Left colon (tissue), 2 donors: ENCODE measurements around the gene TDRD9. TPM values are rescaled to one million over a fixed set of nuclear protein-coding genes. Genes with fewer than 3 reads are reported as not detected.
"Not testable (repeated sequence)": the region's sequence is repeated elsewhere in the genome, so short reads cannot be mapped to it uniquely, and the experiment has no call there.

Source experiments
- ATAC-seq: fragments of 200-7000 bp; cut with Tn5 transposase; one replicate; pipeline ENCODE4 v1.9.1; 2020; ENCODE audit warnings: mild to moderate bottlenecking, moderate library complexity
- DNase-seq, 2 donors: peaks; one replicate each; pipeline ENCODE4 v3.0.0-alpha.2; 2020
- intact Hi-C, 2 donors: fragments of 100-400 bp; cut with DNase I in 1 of 2; cut with micrococcal nuclease in 1 of 2; formaldehyde crosslinking; loops; one replicate each; pipeline versions ENCODE4 v1.11.2 to v1.14.0; 2022; cut with DNase I, micrococcal nuclease
- long read RNA-seq: library from polyadenylated mRNA; unstranded; transcript quantifications from one replicate; pipeline ENCODE4 v2.0.0, GENCODE V29; 2021
- total RNA-seq, 2 donors: library from RNA; stranded (reverse); fragmentation: NEBNext Ultra II Directional; extraction: Animal tissue kit (Norgen Biotek cat#: 25700); gene quantifications; one replicate each; pipeline ENCODE4 v1.2.1, GENCODE V29; 2021
- donor health status: DM: no; HTN: no; CAD: no.
- donor health status: DM: yes; HTN: yes; CAD: no.

The TDRD9 gene, protein sequence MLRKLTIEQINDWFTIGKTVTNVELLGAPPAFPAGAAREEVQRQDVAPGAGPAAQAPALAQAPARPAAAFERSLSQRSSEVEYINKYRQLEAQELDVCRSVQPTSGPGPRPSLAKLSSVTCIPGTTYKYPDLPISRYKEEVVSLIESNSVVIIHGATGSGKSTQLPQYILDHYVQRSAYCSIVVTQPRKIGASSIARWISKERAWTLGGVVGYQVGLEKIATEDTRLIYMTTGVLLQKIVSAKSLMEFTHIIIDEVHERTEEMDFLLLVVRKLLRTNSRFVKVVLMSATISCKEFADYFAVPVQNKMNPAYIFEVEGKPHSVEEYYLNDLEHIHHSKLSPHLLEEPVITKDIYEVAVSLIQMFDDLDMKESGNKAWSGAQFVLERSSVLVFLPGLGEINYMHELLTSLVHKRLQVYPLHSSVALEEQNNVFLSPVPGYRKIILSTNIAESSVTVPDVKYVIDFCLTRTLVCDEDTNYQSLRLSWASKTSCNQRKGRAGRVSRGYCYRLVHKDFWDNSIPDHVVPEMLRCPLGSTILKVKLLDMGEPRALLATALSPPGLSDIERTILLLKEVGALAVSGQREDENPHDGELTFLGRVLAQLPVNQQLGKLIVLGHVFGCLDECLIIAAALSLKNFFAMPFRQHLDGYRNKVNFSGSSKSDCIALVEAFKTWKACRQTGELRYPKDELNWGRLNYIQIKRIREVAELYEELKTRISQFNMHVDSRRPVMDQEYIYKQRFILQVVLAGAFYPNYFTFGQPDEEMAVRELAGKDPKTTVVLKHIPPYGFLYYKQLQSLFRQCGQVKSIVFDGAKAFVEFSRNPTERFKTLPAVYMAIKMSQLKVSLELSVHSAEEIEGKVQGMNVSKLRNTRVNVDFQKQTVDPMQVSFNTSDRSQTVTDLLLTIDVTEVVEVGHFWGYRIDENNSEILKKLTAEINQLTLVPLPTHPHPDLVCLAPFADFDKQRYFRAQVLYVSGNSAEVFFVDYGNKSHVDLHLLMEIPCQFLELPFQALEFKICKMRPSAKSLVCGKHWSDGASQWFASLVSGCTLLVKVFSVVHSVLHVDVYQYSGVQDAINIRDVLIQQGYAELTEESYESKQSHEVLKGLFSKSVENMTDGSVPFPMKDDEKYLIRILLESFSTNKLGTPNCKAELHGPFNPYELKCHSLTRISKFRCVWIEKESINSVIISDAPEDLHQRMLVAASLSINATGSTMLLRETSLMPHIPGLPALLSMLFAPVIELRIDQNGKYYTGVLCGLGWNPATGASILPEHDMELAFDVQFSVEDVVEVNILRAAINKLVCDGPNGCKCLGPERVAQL (N-terminal part only)
- under 1 TPM; 0.22 to 0.24 TPM for total RNA-seq
- long read RNA-seq, full-length matches to known transcripts, result 1 of 1 reads
- long read RNA-seq, partial matches to known transcripts, result 0 of 1 reads
- long read RNA-seq, other reads (novel, unspliced or antisense), result 0 of 1 reads

DNA sequence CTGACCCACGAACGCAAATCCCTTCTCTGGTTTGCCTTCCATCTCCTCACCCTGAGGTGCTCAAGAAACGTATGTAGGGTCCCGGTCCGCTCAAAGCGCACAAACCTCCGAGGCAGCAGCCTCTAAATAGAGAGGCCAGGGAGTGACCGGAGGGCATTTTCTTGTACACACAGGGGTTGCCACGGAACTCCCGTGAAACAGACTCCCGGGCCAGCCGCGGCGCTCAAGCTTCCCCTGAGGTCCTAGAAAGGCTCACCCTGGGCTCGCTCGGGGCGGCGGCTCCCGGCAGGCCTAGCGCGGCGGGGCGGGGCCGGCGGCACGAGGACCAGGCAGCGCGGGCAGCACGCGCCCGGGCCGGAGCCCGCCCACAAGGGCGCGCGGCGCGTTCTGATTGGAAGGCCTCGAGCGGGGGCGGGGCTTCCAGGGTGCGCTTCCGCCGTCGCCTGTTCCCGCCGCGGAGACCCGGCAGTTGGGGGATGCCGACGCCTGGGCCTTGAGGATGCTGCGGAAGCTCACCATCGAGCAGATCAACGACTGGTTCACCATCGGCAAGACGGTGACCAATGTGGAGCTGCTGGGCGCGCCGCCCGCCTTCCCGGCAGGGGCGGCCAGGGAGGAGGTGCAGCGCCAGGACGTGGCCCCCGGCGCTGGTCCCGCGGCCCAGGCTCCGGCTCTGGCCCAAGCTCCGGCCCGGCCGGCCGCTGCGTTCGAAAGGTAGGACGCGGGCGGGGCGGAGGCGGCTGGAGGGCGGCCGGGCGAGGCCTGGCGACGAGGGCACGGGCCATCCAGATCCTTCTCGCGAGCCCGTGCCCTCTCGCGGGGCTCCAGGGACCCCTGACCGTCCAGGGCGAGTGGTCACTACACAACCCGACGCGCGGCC is at the start of gene TDRD9:
TDRD9 (plus strand) TSS at position 446 of the 880 bp plus-strand sequence; CDS start at position 500, 54 bp downstream.
- DNase-seq (no peak), ATAC-seq (no peak)
- intact Hi-C loops, result no loop called here

DNA sequence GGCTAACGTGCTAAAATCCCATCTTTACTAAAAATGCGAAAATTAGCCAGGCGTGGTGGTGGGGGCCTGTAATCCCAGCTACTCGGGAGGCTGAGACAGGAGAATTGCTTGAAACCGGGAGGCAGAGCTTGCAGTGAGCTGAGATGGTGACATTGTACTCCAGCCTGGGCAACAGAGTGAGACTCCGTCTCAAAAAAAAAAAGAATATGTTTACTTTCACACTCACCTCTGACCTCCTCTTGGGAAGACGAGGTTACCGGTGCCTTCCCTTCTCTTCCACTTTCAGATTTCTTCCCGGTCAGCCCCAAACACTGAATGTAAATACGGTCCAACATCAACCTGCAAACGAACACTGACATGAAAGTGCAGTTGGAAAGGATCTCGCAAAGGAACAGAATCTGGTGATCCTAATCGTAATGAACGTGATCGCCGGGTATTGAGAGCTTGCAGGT is 49.1 kb upstream of the TDRD9 start:
- intact Hi-C loops, result no loop called here
- peak; percentile 36 for ATAC-seq
- no peak for DNase-seq

DNA sequence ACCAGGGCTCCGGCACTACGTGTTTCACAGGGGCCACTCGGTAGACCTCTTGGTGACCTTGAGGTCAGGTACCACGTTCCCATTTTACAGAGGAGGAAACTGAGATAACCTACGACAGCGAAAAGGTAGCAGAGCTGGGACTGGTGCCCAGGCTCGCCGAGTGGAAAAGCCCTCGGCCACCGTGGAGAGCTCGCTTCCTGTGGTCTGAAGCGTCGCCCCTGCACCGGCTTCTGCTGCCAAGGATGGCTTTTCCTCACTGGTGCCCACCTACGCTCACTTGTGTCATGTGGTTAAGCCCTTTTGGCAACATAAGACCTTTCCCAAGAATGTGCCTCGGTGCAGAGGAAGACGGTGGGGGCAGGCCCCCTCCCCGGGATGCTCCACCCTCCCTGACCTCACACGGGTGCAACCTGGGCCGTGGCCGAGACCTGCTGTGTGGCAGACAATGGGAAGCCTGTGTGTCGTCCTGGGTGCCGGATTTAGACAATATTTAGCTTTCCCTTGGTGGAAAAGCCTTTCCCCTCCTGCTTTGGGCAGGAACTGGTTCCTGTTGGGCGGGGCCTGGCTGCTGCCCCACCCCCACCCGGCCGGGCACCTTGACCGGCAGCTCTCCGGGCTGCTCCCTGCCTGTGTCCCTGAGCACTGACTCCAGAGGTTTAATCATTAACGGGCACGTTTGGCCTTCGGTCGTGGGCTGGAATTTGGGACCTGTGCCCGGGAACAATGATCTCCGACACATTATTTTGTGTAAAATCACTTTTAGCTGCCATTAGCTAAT is 48.5 kb upstream of the TDRD9 start:
- ATAC-seq (peak; percentile 89), DNase-seq (peak; percentile 81 to 86)
- intact Hi-C loops, result no loop called here

DNA sequence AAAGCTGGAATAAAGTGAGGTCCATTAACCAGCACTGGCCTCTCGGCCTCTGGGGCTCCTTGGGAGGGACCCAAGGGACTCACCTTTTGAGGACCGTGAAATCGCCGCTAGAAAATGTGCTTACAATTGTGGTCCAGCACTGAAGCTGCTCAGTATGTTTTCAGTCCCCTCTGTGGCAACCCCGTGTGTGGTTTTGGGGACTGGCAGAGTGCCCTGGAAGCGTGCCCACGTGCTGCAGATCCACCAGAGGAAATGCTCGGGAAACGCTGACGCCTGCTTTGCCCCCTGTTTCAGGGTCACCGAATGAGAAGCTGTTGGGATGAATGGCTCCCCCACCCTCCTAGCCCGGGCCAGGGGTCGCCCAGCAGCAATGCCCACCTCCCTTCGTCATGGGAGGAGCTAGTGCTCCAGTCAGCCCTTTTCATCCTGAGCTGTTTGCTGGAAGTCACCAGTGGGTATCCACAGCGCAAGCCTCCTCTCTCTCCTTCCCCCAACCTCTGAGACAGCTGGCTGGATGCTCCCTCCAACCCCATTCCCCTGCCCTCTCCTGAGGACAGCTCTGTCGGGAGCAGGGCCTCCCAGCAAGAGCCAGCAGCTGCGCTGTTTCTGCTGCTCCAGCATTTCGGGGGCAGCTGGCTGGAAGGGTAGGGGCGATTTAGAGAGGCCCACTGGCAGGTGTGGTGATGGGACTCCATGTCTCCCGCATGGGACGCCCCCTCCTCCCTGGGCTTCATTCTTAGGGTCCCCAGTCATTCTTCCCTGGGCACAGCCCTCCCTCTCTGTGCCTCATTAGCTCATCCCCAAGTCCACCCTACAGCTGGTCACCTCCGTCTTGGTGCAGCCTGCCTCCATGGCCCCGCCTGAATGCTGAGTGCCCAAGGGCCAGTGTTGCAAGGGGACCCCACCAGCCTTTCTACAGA is 47.6 kb upstream of the TDRD9 start:
- peak; percentile 72 for DNase-seq
- peak; percentile 20 for ATAC-seq
- intact Hi-C loops, result no loop called here

DNA sequence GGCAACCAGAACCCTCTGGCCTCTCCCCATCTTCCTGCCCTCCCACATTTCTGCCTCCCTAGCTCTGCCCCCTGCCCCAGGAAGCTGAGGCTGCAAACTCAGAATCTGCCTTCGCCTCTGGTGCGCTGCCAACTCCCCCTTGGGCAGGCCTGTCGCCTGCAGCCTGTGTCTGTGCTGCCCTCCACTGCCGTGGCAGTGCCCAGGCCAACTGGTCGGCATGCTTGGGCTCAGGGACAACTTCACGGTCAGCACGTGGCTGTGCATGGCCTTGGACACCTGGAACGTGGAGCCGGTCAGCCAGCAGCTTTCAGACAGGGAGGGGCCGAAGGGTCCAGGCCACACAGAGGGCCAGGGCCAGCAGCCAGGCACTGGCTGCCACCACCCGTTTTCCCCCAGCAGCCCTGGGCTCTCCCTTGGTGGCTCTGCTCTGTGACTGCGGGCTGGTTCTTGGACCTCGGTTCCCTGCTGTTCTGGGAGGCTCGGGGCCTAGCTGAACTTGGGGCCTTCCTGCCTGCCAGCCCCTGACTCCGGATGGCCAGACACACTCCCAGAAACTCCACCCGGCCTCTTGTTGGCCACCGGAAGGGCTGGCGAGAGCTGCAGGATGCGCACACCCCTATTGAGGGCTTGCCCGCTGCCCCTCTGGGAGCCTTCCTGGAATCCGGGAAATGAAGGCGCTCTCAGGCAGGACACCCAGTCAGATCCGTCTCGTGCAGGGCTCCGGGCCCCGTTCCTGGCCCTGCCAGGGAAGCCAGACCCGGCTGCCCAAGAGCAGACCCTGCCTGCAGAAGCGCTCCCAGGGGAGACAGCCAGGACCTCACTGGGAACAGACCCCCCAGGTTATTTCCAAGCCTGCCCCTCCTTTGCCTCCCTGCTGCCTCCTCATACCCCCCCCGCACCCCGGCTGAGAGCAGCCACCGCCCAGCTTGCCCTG is 46.7 kb upstream of the TDRD9 start:
- DNase-seq (no peak), ATAC-seq (no peak)
- intact Hi-C loops, result no loop called here

DNA sequence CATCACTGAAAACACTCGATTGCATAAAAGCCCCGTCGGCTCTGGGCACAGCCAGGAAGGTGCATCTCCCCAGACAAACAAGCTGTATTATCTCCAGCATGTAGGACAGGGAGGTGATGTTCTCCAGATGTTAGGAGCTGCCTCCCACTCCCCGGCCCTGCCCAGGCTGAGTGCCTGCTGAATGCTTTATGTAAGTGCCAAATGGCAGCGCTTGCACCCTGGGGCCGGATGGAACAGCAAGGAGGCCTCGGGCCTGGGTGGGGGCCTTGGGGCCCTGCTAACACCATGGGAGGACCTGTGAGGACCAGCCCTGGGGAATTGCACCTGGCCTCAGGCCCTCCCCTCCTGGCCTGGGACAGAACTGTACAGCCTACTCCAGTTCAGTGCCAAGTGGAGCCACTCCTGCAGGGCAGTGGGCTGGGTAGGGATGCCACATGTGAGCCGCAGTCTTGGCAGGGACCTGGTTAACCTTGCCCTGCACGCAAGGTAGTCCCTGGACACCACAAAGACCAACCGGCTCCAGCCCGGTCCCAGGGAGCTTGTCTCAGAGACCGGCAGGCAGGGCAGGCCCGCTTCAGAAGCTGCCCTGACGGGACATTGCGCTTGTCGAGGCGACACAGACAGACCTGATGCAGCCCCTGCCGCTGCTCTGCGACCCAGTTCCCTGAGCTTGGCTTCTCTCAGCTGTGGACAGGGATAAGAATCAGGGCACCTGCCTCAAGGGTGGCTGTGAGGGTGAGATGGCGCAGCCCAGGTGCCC is 45.6 kb upstream of the TDRD9 start:
- DNase-seq (peak in 1 of 2 donors; percentile 41), ATAC-seq (no peak)
- intact Hi-C loops, result no loop called here

DNA sequence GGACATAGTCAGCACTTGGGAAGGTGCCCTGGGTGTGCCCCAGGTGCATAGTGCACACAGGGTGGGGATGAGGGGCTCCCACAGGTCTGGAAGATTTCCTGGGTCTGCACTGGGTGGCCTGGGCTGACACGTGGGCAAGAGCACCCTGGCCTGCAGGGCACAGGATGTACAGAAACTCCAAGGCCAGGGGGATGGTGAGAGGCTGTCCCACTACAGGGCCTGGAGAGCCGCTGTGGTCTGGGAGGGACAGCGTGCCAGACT is 45.1 kb upstream of the TDRD9 start:
- peak; percentile 7 for ATAC-seq
- peak in 1 of 2 donors; percentile 34 for DNase-seq
- intact Hi-C loops, result no loop called here

DNA sequence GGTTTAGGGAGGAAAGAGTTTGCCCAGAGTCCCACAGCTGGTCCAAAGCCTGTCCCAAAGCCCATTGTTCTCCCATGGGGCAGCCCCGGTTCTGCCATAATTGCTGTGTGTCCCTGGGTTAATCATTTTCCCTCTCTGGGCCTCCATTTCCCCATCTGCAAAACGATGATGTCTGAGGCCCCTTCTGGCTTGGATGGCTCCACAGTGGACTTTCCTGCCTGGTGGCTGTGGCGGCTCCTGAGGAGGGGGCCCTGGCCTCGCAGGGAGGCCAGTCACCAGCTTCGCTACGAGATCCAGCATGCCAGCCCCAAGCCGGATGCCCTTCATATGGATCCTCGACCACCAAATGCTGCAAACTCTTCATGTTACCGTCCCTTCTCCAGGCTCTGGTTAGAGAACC is 43.4 kb upstream of the TDRD9 start:
- intact Hi-C loops, result no loop called here
- ATAC-seq, result no peak
- no peak for DNase-seq

DNA sequence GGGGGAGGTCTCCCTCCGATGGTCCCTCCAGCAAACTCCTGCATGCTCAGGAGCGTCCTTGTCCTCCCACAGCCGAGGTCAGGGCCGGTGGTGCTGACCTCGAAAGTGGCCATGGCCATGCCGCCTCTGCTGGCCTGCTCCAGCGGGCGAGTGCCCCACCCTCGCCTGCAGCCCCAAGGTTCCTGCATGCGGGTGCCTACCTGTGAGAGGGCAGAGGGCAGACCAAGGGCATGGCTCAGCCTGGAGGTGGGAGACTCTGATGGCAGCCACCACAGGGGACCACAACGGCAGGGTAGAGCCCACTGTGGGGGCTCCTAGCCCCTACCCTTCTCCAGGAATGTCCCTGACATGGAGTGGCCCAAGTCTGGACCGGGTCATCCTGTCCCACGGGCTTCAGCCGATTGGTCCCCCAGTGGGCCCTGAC is 42.7 kb upstream of the TDRD9 start:
- no peak for DNase-seq
- ATAC-seq, result no peak
- intact Hi-C loops, result no loop called here

DNA sequence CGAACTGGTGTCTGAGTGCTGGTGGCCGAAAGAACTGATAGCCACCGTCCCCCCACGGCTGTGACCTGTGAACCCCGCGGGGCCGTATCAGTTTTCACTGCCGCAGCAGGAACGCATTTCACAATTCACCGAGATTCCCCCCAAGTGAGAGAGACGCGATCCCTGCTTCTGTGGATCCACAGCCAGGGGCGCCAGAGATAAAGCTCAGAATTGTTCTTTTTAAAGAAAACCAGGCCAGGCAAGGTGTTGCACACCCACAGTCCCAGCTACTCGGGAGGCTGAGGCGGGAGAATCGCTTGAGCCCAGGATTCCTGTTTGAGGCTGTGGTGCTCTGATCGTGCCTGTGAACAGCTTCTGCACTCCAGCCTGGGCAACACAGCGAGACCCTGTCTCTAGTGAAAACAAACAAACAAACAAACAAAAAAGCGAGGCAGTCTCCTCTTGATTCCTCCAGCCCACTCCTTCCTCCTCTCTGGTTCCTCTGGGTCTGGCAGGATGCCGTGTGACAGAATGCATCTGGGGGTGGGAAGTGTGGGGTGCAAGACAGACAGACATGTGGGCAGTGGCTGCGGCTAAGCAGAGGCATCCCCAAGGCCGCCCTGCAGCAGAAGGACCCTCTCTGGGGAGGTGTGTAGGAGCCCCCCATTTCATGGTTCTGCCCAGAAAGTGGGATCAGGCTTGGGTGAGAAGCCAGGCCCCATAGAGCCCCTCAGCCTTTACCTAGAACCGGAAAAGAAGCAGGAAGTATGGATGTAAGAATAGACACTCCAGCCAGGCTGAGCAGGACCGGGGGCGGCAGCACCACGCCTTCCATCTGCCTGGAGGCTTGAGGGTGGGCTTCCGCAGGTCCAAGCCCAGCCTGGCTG is 41.7 kb upstream of the TDRD9 start:
- intact Hi-C loops, result no loop called here
- DNase-seq (no peak), ATAC-seq (no peak)

DNA sequence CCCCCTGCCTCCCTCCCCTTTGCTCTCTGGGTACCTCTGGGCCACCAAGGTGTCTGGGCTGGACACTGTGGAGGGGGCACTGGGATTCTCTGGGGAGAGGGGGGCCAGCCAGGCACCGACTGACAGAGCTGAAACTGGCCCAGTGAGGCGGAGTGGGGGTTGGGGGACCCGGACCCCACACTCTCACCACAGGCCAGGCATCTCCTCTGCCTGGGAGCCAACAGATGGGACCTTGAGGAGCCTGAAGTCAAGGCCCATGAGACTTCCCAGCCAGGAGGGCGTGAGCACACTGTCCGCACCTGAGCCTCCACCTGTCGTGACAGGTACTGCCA is 41.1 kb upstream of the TDRD9 start:
- intact Hi-C loops, result no loop called here
- ATAC-seq, result no peak
- DNase-seq, result no peak

DNA sequence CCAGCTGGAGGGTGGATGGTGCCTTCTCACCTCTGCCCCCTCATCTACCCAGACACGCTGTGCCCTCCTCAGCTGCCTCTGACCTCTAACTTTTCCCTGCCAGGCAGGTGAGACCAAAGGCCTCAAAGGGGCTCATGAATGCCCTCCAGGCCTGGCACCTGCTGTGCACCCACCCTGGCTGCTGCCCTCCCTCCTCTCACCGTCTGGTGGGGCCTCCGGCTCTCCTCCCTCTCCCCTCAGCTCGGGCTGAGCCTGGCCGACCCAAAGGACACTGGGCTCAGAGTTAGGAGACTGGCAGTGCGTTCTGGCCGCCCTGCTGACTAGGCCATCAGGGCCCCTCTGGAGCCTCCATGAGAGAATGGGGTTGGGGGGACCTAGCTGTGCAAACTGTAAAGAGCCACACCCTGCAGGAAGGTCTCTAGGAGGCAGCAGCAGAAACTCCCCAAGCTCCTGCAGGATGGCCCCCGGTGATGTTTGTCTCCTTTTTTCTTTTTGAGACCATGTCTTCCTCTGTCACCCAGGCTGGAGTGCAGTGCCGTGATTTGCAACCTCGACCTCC is 40.6 kb upstream of the TDRD9 start:
- no peak for ATAC-seq

DNA sequence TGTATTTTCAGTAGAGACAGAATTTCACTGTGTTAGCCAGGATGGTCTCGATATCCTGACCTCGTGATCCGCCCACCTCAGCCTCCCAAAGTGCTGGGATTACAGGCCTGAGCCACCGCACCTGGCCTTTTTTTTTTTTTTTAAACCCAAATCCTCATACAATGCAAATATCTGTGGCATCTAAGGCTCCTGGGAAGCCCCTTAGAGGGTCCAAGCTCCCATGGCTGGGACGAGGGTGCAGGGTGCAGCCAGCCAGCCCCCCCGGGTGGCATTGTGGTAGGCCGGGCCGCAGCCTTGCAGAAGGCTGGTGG is 39.3 kb upstream of the TDRD9 start:
- ATAC-seq, intact Hi-C loops, DNase-seq: not testable (repeated sequence)

More for the DNA sequence above, 40.6 kb upstream of the TDRD9 start:
- DNase-seq, result no peak
- intact Hi-C loops, result no loop called here
